A204.1 (cell line): ENCODE measurements around the gene PSMF1.

ENCODE experiments used
- FAIRE-seq: peaks from 2 replicates; lab custom pipeline; 2012; peaks lifted over from hg19 to GRCh38; lab: Jason Lieb, UNC

Gene PSMF1

DNA sequence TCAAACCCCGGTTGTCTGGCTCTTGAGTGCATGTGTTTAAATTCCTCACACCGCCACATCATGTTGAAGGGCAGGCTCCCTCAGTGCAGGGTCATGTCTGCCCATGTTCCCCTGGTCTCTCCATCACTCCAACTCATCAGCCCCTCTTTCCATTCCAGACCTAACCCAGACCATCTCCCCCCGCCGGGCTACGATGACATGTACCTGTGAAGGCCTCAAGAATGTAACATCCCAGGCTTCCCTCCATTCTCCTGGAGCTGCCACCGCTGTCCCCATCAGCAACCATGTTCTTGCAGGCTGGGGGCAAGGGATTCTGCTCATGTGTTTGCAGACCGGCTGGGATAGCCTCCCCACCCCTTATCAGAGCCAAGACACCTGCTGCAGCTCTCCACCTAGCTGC lies 46.5 kb downstream of the PSMF1 start:
- FAIRE-seq, result no peak

GRCh38 chr20:1165521-1165920 lies 47.1 kb downstream of the PSMF1 start:
- no peak for FAIRE-seq

- no peak for FAIRE-seq
These were observed 47.5 kb downstream of the PSMF1 start for GRCh38 chr20:1165941-1166340.

DNA sequence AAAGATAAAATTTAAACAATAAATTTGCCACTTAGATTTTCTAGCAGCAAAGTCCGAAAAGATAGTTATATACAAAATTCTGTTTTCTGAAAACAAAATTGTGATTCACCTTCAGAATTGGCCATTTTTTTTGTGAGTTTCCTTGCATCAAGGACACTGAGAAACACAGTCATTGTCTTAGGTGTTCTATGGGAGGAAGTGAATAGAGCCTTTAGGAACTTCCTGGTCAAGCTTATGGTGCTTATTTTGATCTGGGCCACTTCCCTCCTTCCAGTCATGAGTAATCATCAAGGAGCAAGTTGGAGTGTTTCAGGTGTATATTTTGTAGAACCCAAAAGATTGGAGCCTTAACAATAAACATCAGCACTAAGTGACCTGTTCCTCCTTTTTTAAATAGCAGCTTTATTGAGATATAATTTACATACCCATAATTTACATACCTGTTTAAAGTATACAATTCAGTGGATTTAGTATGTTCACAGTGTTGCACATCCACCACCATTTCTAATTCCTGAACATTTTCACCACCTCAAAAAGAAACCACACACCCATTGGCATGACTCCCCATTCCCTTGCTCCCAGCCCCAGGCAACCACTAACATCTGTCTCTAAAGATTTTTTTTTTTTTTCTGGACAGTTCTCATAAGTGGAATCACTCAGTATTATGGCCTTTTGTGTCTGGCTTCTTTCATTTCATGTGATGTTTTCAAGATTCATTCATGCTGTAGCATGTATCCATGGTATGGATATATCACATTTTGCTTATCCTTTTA lies 48.7 kb downstream of the PSMF1 start:
- no peak for FAIRE-seq

DNA sequence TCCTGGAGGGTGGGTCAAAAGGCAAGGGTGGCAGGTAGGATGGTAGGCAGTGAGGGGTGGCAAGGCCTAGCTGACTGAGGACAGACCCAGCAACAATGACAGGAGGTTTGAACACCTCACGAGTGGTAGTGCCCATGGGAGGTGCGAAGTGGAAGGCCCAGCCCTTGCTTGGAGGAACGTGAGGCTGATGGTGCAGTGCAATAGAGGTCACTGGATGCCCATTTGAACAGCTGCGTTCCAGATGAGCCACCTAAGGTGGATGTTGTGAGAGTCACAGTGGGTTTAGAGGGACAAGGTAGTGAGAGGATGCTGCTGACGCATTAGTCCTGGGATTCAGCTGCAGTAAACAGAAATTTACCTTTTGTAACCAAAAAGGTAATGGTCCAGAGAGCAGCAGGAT lies 50.8 kb downstream of the PSMF1 start:
- FAIRE-seq, result no peak

GRCh38 chr20:1171461-1172093 lies 53.2 kb downstream of the PSMF1 start:
- FAIRE-seq, result no peak

GRCh38 chr20:1173698-1174097 lies 55.3 kb downstream of the PSMF1 start:
- FAIRE-seq, result no peak

- FAIRE-seq, result no peak
These were observed 56.4 kb downstream of the PSMF1 start for GRCh38 chr20:1174787-1175186.

- FAIRE-seq, result no peak
These were observed 59.3 kb downstream of the PSMF1 start for GRCh38 chr20:1177680-1178079.

- no peak for FAIRE-seq
These were observed 59.7 kb downstream of the PSMF1 start for GRCh38 chr20:1178103-1178502.

DNA sequence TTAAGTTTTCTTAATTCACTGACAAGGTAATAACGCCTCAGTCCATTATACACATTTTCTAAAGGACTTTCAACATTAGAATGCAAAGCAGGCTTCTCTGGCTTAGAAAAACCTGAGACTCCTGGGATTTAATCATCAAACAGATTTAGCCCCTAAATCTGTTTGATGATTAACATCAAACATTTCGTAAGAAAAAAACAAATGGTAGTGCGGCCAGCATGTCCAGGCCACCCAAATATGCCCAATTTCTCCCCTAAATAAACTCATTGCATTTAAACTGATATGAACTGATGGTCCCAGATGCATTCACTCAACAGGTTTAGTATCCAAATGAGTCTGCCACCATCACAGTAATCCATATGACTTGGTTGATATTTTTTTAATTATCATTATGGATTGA lies 60.2 kb downstream of the PSMF1 start:
- no peak for FAIRE-seq

DNA sequence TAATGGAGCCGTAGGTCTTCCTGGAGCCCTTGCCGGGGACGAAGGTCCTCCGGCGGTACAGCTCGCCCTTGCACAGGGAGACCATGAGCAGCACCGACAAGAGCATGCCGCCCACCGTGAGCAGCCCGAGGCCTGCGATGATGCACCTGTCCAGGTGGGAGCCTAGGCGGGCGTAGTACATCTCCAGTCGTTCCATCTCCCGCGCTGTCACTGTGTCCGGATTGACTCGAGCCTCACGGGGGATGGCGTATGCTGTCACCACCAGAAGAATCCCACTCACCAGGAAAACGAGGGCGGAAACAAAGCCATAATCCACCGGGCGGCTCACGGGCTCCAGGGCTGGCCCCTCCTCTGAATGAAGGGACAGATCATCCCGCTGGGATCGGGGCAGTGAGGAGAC lies 62.5 kb downstream of the PSMF1 start:
- FAIRE-seq, result no peak

DNA sequence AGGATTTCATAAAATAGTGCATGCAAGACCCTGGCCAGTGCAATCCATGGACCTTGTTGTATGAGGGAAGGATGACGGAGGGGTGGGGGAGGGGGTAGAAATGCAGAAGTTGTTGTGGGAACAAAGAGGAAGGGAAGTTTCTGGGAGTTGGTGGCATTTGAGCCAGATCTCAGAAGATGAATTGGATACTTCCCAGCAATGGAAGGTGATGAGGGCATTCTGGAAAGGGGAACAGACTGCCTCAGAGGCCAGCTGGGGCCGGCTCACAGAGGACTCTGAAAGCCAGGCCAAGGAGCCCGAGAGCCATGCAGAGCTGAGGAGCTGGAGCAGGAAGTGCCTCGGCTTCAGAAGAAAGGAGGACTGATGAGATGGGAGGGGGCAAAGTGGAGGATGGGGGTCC lies 63.7 kb downstream of the PSMF1 start:
- FAIRE-seq, result no peak

DNA sequence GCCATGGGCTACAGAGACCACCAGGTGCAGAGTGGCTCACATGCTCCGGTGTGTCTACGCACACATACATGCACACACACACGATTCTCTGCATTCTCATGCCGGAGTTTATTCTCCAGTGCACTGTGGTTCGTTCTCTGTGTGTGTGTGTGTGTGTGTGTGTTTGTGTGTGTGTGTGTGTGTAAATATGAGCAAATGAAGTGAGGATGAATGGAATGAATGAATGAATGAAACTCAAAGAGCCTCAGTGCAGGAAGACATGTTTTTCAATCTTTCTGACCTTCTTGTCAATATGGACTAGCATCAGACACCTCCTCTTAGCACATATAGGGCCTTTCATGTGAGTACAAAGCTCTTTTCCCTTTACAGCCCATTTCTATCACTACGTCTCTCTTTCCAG lies 64.8 kb downstream of the PSMF1 start:
- FAIRE-seq, result no peak

- no peak for FAIRE-seq
These were observed 65.8 kb downstream of the PSMF1 start for GRCh38 chr20:1184260-1184637.

DNA sequence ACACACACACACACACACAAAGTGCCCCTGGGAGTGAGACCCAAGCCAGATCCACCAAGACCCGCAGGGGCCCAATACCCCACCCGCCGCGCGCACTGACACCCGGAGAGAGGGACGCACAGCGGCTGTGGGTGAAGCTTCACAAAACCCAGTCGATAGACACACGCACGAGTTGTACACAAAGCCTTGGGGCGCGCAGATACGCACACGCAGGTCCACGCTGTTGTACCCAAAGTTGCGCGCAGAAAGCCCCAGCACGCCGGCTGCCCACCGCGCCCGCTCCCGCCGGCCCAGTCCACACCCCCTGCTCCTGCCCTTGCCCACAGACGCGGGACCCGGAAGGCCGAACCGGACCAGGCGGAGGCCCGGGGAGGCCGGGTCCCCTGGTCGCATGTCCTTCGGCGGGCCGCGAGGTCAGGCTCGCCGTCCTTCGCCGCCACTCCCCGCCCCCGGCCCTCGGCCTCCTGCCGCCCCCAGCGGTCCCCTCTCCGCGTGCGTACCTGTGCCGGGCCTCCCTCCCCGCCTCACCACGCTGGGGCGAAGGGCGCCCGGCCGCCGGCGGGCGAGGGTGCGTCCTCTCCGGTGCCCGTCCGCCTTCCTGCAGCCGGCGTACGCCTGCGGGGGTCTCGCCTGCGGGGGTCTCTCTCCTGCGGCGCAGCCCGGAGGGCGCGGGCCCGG lies 66.4 kb downstream of the PSMF1 start, which contains the start of gene TMEM74B:
TMEM74B (minus strand) TSS at position 344 of the 678 bp plus-strand sequence. CDS start 1,180 bp downstream, outside the sequence.
- FAIRE-seq, result no peak

DNA sequence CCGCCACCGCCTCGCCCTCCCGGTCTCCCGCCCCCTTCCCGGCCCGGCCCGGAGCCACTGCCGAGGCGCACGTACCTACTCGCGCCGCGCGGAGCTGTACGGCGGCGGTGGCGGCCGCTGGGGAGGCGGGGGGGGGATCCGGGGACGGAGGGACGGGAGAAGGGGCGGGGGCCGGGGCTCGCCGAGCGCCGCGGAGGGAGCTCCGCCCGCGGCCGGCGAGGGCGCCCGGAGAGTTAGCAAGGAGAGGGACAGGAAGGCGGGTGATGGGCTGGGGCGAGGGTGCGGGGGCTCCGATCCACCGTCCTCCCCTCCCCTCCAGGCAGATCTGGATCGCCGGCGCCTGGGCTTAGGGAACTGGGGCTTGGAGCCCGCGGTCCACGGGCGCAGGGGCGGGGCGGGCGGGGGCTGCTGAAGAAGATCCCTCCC lies 66.9 kb downstream of the PSMF1 start:
- no peak for FAIRE-seq

DNA sequence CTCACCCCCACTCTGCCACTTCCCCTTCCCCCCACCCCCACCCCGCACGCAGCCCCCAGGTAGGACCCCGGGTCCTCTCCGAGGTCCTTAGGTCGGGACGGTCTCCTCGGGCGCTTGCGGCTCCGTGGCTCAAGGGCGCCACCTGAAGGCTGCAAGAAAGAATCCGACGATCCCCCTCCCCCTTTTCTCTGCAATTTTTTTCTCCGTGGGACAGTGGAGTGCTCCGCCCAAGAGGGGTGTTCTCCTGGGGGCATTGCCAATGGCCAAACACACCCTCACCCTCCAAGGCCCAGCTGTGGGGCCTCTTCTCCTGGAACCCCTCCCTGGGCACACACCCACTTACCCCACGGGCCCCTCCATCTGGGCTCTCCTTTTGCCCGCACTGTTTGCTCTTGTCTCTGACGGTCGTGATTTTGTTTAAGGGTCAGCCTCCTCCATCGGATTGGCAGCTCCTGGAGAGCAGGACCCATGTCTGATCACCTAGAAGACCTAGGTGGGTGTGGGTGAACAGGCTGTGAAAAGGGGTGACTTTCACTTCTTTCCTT lies 67.5 kb downstream of the PSMF1 start:
- FAIRE-seq, result no peak

- FAIRE-seq, result no peak
These were observed 68.1 kb downstream of the PSMF1 start for GRCh38 chr20:1186367-1186991.

DNA sequence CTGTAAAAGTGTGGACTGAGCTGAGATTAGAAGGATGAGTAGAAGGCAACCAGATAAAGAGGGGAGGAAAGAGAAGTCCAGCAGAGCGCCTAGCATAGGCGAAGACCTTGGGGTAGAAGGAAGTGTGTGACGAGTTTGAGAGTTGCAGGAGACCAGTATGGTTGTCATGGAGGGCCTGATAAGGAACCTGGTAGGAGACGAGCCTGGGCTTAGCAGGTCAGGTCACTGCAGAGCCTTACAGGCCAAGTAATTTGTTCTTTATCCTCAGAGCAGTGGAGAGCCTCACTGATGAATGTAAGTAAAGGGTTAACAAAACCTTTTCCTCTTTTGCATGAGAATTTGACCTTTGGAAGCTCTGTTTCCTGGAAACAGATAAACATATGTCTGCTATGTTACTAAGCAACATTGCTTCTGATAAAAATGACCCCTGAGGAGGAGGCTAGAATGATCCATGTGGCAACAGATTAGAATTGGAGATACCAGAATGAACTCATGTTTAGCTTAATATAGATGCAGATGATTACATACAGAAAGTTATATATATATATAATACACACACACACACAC lies 69.3 kb downstream of the PSMF1 start:
- no peak for FAIRE-seq

DNA sequence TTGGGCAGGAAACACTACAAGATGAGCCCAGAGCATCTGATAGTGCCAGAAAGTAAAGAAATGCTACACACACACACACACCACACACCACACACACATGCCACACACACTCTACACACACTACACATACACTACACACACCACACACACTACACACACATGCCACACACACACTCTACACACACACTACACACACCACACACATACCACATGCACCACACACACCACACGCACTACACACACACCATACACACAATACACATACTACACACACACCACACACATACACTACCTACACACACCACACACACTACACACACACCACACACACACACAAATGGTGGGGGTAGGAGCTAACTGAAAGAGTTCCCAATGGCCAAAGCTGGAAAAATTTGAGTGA lies 69.9 kb downstream of the PSMF1 start:
- no peak for FAIRE-seq

GRCh38 chr20:1189827-1190226 lies 71.4 kb downstream of the PSMF1 start:
- FAIRE-seq, result no peak
